Natural killer cell (primary cell): ENCODE results near the gene EXD3. TPM values are rescaled to one million over a fixed set of nuclear protein-coding genes. Genes with fewer than 3 reads are reported as not detected.

Source experiments
- ATAC-seq, 3 donors: fragments of 150-1000 bp in 2 of 3; fragments of 200-7000 bp in 1 of 3; cut with Tn5 transposase; 1 replicate in 1 of 3; 2 replicates in 2 of 3; pipeline ENCODE4 v1.10.0; 2021; ENCODE audit warnings: mild to moderate bottlenecking in 2 of 3, moderate library complexity in 2 of 3
- DNase-seq, 2 donors: peaks; one replicate each; pipeline versions ENCODE4 v3.0.0 to v3.0.0-alpha.2; 2013 to 2021; ENCODE audit warnings: mixed read lengths in 1 of 2
- H3K27ac ChIP-seq: one replicate; pipeline ENCODE4 v1.5.1; 2013; ENCODE audit warnings: mild to moderate bottlenecking, low read length
- H3K27me3 ChIP-seq: one replicate; pipeline ENCODE4 v1.6.1; 2013; ENCODE audit warnings: low read length; ENCODE audit not compliant: control insufficient read depth, insufficient read depth
- H3K36me3 ChIP-seq: one replicate; pipeline ENCODE4 v1.6.1; 2013; ENCODE audit warnings: low read length; ENCODE audit not compliant: control insufficient read depth, insufficient read depth
- H3K4me1 ChIP-seq: one replicate; pipeline ENCODE4 v1.6.1; 2013; ENCODE audit warnings: low read length; ENCODE audit not compliant: control insufficient read depth, insufficient read depth
- H3K4me3 ChIP-seq: one replicate; pipeline ENCODE4 v1.5.1; 2013; ENCODE audit warnings: low read length
- H3K9me3 ChIP-seq: one replicate; pipeline ENCODE4 v1.6.1; 2013; ENCODE audit warnings: low read length; ENCODE audit not compliant: control insufficient read depth, insufficient read depth
- H3K27ac Mint-ChIP-seq, 2 donors: one replicate each; pipeline ENCODE4 v1.8.0; 2022; ENCODE audit warnings: mild to moderate bottlenecking in 2 of 2, mixed read lengths in 2 of 2, moderate library complexity in 1 of 2
- H3K27me3 Mint-ChIP-seq, 2 donors: one replicate each; pipeline ENCODE4 v1.8.0; 2022; ENCODE audit warnings: low read depth in 2 of 2, mixed read lengths in 2 of 2
- H3K36me3 Mint-ChIP-seq: one replicate; pipeline ENCODE4 v1.8.0; 2022; ENCODE audit warnings: mixed read lengths
- H3K4me1 Mint-ChIP-seq, 2 donors: one replicate each; pipeline ENCODE4 v1.8.0; 2022; ENCODE audit warnings: mixed read lengths in 2 of 2
- H3K4me3 Mint-ChIP-seq: one replicate; pipeline ENCODE4 v1.8.0; 2022; ENCODE audit warnings: mild to moderate bottlenecking, moderate library complexity, mixed read lengths
- H3K9me3 Mint-ChIP-seq, 2 donors: one replicate each; pipeline ENCODE4 v1.8.0; 2022; ENCODE audit warnings: mixed read lengths in 2 of 2
- CTCF ChIP-seq: fragments of 200-600 bp; IDR thresholded peaks from one replicate; pipeline ENCODE4 v1.8.0; 2022; ENCODE audit warnings: antibody characterized with exemption
- WGBS: methylation state at CpG from one replicate; pipeline ENCODE4 v1.1.7; 2013; ENCODE audit warnings: missing lambda C conversion rate; ENCODE audit not compliant: insufficient coverage; 5-methylcytosine and 5-hydroxymethylcytosine counted together
- intact Hi-C: fragments of 100-400 bp; cut with micrococcal nuclease; formaldehyde crosslinking; loops from one replicate; pipeline ENCODE4 v1.14.2; 2022
- total RNA-seq, 4 donors: library from RNA; stranded (reverse); fragments of 120-200 nt in 1 of 4; gene quantifications; one replicate each; pipeline versions ENCODE4 v1.2.3 to v1.2.4, GENCODE V29; 2013 to 2022

EXD3 gene
- total RNA-seq, 3 donors from 2014 or later (not counting 1 experiment from before 2014, with no cell fraction given) = 28.0 to 35.3 (median 29.6) TPM

DNA sequence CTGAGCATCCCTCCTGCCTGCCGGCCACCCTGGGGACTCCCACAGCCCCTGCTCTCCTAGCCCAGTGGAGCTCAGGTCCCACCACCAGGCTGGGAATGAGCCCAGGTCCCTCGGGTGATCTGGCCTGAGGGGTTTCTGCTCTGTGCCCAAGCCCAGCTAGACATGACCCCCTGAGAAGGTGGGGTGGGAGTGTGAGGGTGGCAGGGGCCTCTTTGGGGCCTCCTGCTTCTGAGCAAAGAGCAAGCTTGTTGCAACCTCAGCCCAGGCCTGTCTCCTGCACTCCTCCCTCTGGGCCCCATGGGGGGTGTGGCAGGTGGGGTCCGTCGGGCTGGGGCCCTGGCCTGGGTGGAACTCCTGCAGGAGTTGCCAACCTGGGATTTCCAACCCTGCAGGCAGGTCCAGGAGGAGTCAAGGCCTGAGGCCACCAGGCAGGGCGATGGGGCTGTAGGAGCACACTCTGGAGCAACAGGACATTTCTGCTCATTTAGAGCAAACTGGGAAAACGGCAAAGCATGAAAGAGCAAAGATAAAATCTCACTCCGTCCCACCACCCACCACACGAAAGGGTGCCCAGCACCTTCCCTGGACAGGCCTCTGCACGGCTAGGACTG, 109.5 kb downstream of the EXD3 start:
- no peak overlapping the region for H3K27ac Mint-ChIP-seq
- intact Hi-C loops = no loop called here
- no peak for ATAC-seq
- H3K27me3 Mint-ChIP-seq = no peaks in the 10 kb centered on the region
- H3K9me3 ChIP-seq = no peaks in the 10 kb centered on the region
- no peak for TF ChIP-seq CTCF
- peaks cover 0 to 5% of the 10 kb centered on the region in 2 donors for H3K4me1 Mint-ChIP-seq
- no peaks in the 10 kb centered on the region for H3K9me3 Mint-ChIP-seq
- no peaks in the 10 kb centered on the region for H3K36me3 ChIP-seq
- H3K36me3 Mint-ChIP-seq = no peaks in the 10 kb centered on the region
- peaks cover 5% of the 10 kb centered on the region for H3K27me3 ChIP-seq
- WGBS = 82% methylated on average over 9 of the region's 9 CpGs
- DNase-seq = no peak
- no peak overlapping the region for H3K4me3 ChIP-seq
- H3K4me3 Mint-ChIP-seq = no peak overlapping the region
- H3K27ac ChIP-seq = no peak overlapping the region
- H3K4me1 ChIP-seq = peaks cover 12% of the 10 kb centered on the region

- Mint-ChIP-seq H3K36me3 (no peaks in the 10 kb centered on the region), H3K4me1 (peaks cover 0 to 5% of the 10 kb centered on the region in 2 donors), H3K9me3 (no peaks in the 10 kb centered on the region), H3K27me3 (no peaks in the 10 kb centered on the region), H3K4me3 (no peak overlapping the region), H3K27ac (no peak overlapping the region)
- no peak overlapping the region for H3K27ac ChIP-seq
- no peaks in the 10 kb centered on the region for H3K36me3 ChIP-seq
- no peak for ATAC-seq
- no peak overlapping the region for H3K4me3 ChIP-seq
- 95% methylated on average over 6 of the region's 6 CpGs for WGBS
- peaks cover 5% of the 10 kb centered on the region for H3K27me3 ChIP-seq
- no peak for DNase-seq
- no peaks in the 10 kb centered on the region for H3K9me3 ChIP-seq
- H3K4me1 ChIP-seq = peaks cover 12% of the 10 kb centered on the region
- TF ChIP-seq CTCF = no peak
- intact Hi-C loops = no loop called here
Observed at GRCh38 chr9:137312852-137313325, 110.1 kb downstream of the EXD3 start.

DNA sequence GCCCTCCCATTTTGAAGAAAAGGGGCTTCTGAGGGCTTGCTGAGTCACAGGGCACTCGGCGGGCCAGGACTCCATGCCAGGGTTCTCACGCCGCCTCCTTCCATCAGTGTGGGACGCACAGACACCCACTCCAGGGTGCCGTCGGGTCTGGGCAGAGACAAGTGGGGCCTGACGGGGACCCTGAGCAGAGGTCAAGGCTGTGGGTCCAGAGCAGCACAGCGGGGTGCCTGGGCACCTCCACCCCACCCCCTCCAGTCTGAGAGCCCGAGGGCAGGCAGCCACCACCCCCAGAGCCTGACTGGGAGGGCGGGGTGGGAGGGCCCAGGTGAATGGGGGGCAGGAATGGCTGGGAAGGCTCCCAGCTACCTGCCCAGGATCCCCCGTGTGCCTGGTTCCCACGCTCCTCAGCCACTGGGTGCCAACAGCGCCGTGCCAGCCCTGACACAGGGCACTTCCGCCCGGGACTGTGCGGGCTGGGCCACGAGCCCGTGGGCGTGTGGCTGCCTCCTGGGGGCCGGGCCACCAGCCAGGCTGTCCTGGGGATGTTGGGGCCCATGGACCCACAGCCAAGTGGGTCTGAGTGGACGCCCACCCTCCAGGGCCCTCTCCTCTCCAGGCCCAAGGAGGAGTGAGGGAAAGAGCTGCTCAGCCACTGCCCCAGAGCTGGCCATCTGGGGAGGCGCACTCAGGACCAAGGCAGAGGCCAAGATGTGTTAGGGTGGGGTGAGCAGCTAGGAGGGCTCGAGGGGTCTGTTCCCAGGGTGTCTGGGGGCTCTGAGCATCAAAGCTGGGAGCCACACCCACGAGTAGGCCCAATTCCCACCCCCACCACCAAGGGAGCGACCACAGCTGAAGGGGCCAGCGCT, 110.7 kb downstream of the EXD3 start:
- no peak overlapping the region for H3K4me3 Mint-ChIP-seq
- H3K4me1 ChIP-seq = peaks cover 16% of the 10 kb centered on the region
- TF ChIP-seq CTCF = no peak
- 88% methylated on average over 26 of the region's 28 CpGs for WGBS
- H3K4me3 ChIP-seq = no peak overlapping the region
- no peak overlapping the region for H3K27ac Mint-ChIP-seq
- H3K36me3 ChIP-seq = no peaks in the 10 kb centered on the region
- H3K9me3 Mint-ChIP-seq = no peaks in the 10 kb centered on the region
- no peaks in the 10 kb centered on the region for H3K9me3 ChIP-seq
- ATAC-seq (no peak), DNase-seq (no peak)
- peaks cover 5% of the 10 kb centered on the region for H3K27me3 ChIP-seq
- H3K27me3 Mint-ChIP-seq = no peaks in the 10 kb centered on the region
- peaks cover 0 to 9% of the 10 kb centered on the region in 2 donors for H3K4me1 Mint-ChIP-seq
- H3K36me3 Mint-ChIP-seq = no peaks in the 10 kb centered on the region
- no peak overlapping the region for H3K27ac ChIP-seq
- intact Hi-C loops = no loop called here
